Muscle of leg (tissue), 11 donors: ENCODE results near the gene BCAN. TPM values are rescaled to one million over a fixed set of nuclear protein-coding genes. Genes with fewer than 3 reads are reported as not detected.

ENCODE experiments used
- DNase-seq: peaks from one replicate; pipeline ENCODE4 v3.0.0; 2013
- H3K27ac ChIP-seq: one replicate; pipeline ENCODE4 v1.5.1; 2013; ENCODE audit warnings: mild to moderate bottlenecking, low read length, control low read depth
- H3K27me3 ChIP-seq: one replicate; pipeline ENCODE4 v1.6.1; 2013; ENCODE audit warnings: low read length; ENCODE audit not compliant: control insufficient read depth, insufficient read depth
- H3K36me3 ChIP-seq: one replicate; pipeline ENCODE4 v1.6.1; 2013; ENCODE audit warnings: low read length; ENCODE audit not compliant: control insufficient read depth, insufficient read depth
- H3K4me1 ChIP-seq: one replicate; pipeline ENCODE4 v1.6.1; 2013; ENCODE audit warnings: low read length; ENCODE audit not compliant: control insufficient read depth, insufficient read depth
- H3K4me3 ChIP-seq: one replicate; pipeline ENCODE4 v1.5.1; 2013; ENCODE audit warnings: low read length, control low read depth
- H3K9me3 ChIP-seq: replicated peaks from 2 replicates; pipeline ENCODE4 v1.6.1; 2013; ENCODE audit warnings: low read depth, low read length; ENCODE audit not compliant: control insufficient read depth
- WGBS: methylation state at CpG from one replicate; pipeline ENCODE4 v1.1.5; 2013; ENCODE audit warnings: missing lambda C conversion rate; ENCODE audit not compliant: insufficient coverage; 5-methylcytosine and 5-hydroxymethylcytosine counted together
- polyA plus RNA-seq, 8 donors: library from polyadenylated mRNA; unstranded; fragments of 120-200 nt; gene quantifications; one replicate each; pipeline versions ENCODE4 v1.2.1 to v1.2.3, GENCODE V29; 2013; ENCODE audit warnings: inconsistent platforms in 1 of 8, low replicate concordance in 1 of 8; ENCODE audit not compliant: insufficient read length in 8 of 8, insufficient read depth in 1 of 8
- total RNA-seq: library from RNA; stranded (reverse); fragments of 120-200 nt; gene quantifications from one replicate; pipeline ENCODE4 v1.2.4, GENCODE V29; 2013

BCAN gene
- total and polyA plus RNA-seq, 9 donors: 0.58 to 4.8 (median 2.9) TPM

DNA sequence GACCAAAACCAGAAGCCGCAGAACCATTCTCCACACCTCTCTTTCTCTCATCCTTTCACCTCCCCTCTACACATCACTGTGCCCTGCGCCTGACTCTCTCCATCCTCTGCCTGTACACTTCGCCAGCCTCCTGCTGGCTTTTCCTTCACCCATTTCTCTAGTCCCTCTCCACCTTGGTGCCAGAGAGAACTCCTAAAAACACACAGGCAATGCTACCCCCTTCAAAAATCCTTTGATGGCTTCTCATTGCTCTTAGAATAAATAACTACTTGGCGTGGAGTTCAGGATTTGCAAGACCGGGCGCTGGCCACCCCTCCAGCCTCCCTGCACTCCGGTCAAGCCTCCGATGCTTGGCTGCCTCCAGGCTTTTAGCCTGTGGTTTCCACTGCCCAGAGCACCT lies 54.8 kb downstream of the BCAN start:
- 78% methylated on average over 8 of the region's 8 CpGs for WGBS

DNA sequence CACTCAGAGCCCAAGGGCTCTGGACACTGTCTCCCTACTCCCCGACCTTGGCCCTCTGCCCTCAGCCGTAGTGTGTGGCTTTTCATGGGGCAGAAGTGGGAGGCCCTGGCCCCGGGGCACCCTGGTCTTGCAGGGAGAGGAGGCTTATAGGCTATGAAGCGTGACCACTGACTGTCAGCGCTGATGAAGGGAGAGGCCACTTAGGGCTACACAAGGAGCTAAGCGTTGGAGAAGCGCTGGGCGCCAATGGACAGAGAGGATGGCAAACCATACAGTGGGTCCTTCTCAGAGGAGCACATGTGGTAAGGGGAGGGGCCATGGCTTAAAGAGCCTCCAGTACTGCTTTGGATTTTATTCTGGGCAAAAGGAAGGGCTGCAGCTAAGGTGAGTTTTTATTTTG lies 55.6 kb downstream of the BCAN start:
- WGBS: 71% methylated on average over 6 of the region's 8 CpGs
- Histone ChIP-seq H3K4me1 (peaks cover 29% of the 10 kb centered on the region), H3K27ac (no peak overlapping the region), H3K27me3 (peaks cover 10% of the 10 kb centered on the region), H3K9me3 (no peaks in the 10 kb centered on the region), H3K4me3 (no peak overlapping the region), H3K36me3 (peaks cover 28% of the 10 kb centered on the region)
- DNase-seq: no peak

More for the DNA sequence above, 54.8 kb downstream of the BCAN start:
- H3K4me3 ChIP-seq: no peak overlapping the region
- peaks cover 34% of the 10 kb centered on the region for H3K4me1 ChIP-seq
- H3K27ac ChIP-seq: no peak overlapping the region
- no peak for DNase-seq
- H3K9me3 ChIP-seq: no peaks in the 10 kb centered on the region
- H3K36me3 ChIP-seq: peaks cover 28% of the 10 kb centered on the region
- peaks cover 17% of the 10 kb centered on the region for H3K27me3 ChIP-seq

DNA sequence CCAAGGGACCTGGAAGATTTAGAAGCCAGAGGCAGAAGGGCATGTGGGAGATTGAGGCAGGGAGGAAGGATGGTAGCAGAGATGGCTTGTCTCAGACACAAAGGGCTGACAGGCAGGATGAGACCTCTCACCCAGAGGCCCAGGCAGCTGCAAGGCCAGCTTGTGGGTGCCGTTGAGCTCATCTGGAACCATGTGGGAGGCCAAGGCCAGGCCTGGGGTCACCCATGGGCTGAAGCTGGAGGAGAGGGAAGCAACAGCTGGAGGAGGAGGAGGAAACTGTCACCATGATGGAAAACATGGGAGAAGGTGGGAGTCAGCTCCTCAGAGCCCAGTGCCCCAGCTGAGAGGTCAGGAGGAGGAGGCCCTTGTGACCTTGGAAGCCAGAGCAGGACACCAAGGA lies 57.1 kb downstream of the BCAN start:
- Histone ChIP-seq H3K36me3 (peaks cover 28% of the 10 kb centered on the region), H3K4me1 (peaks cover 28% of the 10 kb centered on the region), H3K27me3 (peaks cover 16% of the 10 kb centered on the region), H3K9me3 (no peaks in the 10 kb centered on the region), H3K27ac (no peak overlapping the region), H3K4me3 (no peak overlapping the region)
- DNase-seq: no peak
- 70% methylated on average over 1 of the region's 1 CpG for WGBS

GRCh38 chr1:156700736-156701531 lies 59.0 kb downstream of the BCAN start:
- Histone ChIP-seq H3K4me1 (peaks cover 39% of the 10 kb centered on the region), H3K36me3 (peaks cover 28% of the 10 kb centered on the region), H3K27ac (no peak overlapping the region), H3K4me3 (no peak overlapping the region), H3K9me3 (no peaks in the 10 kb centered on the region), H3K27me3 (peaks cover 33% of the 10 kb centered on the region)
- DNase-seq: no peak
- 27% methylated on average over 1 of the region's 8 CpGs for WGBS

DNA sequence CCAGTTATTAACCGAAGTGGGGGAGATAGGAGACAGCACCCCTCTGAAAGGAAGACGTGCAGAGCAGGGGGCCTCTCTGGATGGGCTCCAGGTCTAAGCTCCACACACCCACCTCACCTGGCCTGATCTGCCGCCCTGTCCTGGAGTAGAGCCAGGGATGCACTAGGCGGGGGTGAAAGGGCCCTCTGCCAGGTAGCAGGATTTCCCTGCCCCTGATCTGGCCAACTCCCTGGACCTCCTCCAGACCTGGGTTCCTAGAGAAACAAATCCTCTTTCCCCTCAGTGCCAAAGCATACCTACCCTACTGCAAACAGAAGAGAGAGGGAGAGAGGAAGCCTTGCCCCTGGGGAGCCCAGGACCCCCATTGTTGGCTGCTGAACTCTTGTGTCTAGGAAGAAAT lies 61.4 kb downstream of the BCAN start:
- WGBS: 0% methylated on average over 1 of the region's 4 CpGs
- peaks cover 37% of the 10 kb centered on the region for H3K27me3 ChIP-seq
- H3K36me3 ChIP-seq: peaks cover 24% of the 10 kb centered on the region
- no peaks in the 10 kb centered on the region for H3K9me3 ChIP-seq
- no peak for DNase-seq
- peaks cover 63% of the 10 kb centered on the region for H3K4me1 ChIP-seq
- no peak overlapping the region for H3K27ac ChIP-seq
- H3K4me3 ChIP-seq: peak overlapping the region; percentile 75

DNA sequence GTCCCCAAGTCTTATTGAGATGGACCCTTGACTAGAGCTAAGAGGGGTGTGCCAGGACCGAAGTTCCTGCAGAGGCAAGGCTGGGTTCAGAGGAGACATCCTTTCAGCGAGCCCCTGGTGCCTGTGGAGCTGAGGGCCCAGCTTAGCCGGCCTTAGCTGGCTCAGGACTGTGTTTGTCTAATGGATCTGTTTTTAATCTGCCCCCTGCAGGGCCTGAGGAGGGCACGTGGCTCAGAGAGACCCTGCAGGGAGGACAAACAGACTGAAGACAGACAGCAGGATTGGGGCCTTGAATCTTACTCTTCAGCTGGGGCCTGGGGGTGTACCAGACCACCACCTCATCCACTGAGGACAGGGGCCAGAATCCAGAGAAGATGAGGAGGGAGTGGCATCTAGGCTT lies 61.8 kb downstream of the BCAN start:
- no peak for DNase-seq
- Histone ChIP-seq H3K4me1 (peaks cover 67% of the 10 kb centered on the region), H3K27ac (peak overlapping the region; percentile 94), H3K4me3 (peak overlapping the region; percentile 75), H3K9me3 (no peaks in the 10 kb centered on the region), H3K27me3 (peaks cover 37% of the 10 kb centered on the region), H3K36me3 (peaks cover 20% of the 10 kb centered on the region)
- 9% methylated on average over 3 of the region's 4 CpGs for WGBS

DNA sequence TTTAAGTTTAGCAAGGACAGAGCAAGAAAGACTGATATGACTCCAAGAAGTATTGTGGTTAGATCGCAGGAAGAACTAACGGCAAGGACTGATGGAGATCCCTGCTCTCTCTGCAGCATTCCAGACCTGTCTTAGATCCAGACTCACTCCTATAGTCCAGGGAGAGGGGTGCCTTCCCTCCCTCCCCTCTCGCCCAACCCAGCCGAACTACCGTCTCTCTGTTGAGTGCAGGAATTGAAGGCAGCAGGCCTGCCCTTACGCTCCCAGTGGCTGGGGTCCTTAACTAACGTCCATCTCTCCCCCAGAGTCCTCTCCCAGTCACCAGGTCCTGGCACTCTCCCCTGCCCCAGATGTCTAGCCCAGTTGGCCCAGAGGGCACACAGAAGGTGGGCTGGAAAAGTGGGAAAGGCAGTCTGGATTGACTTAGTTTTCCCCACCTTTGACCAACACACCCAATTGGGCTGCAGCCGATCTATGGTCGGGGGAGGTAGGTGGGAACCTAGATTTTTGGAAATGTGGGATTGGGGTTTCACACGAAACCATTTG lies 62.3 kb downstream of the BCAN start:
- H3K27ac ChIP-seq: peak overlapping the region; percentile 94
- peak; percentile 39 for DNase-seq
- H3K36me3 ChIP-seq: peaks cover 17% of the 10 kb centered on the region
- H3K4me1 ChIP-seq: peaks cover 72% of the 10 kb centered on the region
- WGBS: 17% methylated on average over 1 of the region's 10 CpGs
- H3K27me3 ChIP-seq: peaks cover 37% of the 10 kb centered on the region
- peak overlapping the region; percentile 75 for H3K4me3 ChIP-seq
- H3K9me3 ChIP-seq: no peaks in the 10 kb centered on the region

DNA sequence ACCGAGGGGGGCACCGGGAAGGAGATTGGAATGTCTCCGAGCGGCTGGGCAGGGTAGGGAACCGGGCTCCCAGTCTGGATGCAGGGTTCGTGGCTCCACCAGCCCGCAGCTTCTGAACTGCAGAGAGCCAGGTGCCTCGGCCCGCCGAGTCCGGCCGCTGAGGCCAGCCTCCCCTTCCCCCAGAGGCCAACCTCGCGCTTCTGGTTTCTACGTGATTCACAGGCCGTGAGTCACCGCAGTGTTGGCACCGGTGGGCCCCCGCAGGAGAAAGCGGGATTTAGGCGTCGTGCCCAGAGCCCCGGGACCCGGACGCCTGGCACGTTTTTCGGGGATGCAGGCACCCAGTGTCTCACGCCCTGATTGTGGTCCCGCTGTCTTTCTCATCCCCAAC lies 63.0 kb downstream of the BCAN start:
- Histone ChIP-seq H3K9me3 (no peaks in the 10 kb centered on the region), H3K36me3 (peaks cover 11% of the 10 kb centered on the region), H3K4me1 (peaks cover 79% of the 10 kb centered on the region), H3K4me3 (peak overlapping the region; percentile 75), H3K27me3 (peaks cover 37% of the 10 kb centered on the region), H3K27ac (peak overlapping the region; percentile 94)
- DNase-seq: peak; percentile 50
- WGBS: under 1% methylated on average over 29 of the region's 29 CpGs

DNA sequence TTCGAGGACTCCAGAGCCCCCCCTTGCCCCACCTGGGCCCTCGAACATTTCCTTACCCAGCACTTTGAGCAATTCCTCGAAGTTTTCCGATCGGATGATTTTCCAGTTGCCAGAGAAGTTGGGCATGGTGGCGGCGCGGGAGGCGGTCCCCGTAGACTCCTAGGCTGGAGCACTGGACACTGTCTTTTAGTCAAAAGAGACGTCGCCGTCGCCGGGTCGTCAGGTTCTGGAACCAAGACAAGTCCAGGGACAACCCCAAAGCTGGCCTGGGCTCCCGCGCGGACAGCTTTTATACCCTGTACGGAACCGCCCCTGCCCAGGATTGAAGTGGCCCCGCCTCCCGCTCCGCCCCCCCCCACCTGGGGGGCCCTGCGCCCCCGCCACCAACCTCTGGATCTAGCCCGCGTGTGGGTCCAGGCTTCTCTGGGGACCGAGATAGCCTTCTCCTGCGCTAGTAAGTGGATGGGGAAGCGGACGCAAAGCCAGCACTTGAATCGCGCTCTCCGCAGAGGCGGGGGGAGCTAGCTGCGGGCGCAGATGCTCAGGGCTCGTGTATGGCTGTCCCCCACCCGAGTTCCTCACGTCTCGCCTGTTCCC lies 63.5 kb downstream of the BCAN start, which contains the start of gene CRABP2:
Gene CRABP2, minus strand, starts transcription at position 263 of the 597 bp plus-strand sequence. Its CDS starts 137 bp downstream, at position 126.
- Histone ChIP-seq H3K4me1 (peaks cover 84% of the 10 kb centered on the region), H3K27ac (peak within 1 kb of the TSS; percentile 94), H3K36me3 (peaks cover 6% of the 10 kb centered on the region), H3K27me3 (peaks cover 37% of the 10 kb centered on the region), H3K4me3 (peak within 1 kb of the TSS; percentile 75), H3K9me3 (no peaks in the 10 kb centered on the region)
- DNase-seq: peak; percentile 89
- 0% methylated on average over 29 of the region's 42 CpGs for WGBS

- H3K36me3 ChIP-seq: no peaks in the 10 kb centered on the region
- peak overlapping the region; percentile 94 for H3K27ac ChIP-seq
- DNase-seq: peak; percentile 93
- H3K27me3 ChIP-seq: peaks cover 35% of the 10 kb centered on the region
- H3K9me3 ChIP-seq: no peaks in the 10 kb centered on the region
- H3K4me1 ChIP-seq: peaks cover 86% of the 10 kb centered on the region
- WGBS: under 1% methylated on average over 28 of the region's 45 CpGs
- H3K4me3 ChIP-seq: peak overlapping the region; percentile 75
Measured at GRCh38 chr1:156705918-156706656, 64.2 kb downstream of the BCAN start.
